HFF-Myc (cell line): ENCODE data around the gene PDS5B.
A peak's percentile ranks its signal among the peaks of the same experiment; 100 is the strongest.

Experiments used
- DNase-seq: peaks from one replicate; pipeline ENCODE4 v3.0.0-alpha.2; 2011; ENCODE audit warnings: low read depth; ENCODE audit errors: extremely low read depth
- H3K4me3 ChIP-seq: replicated peaks from 2 replicates; pipeline ENCODE4 v1.5.1; 2011; ENCODE audit warnings: low read depth, mild to moderate bottlenecking, control low read depth, low read length
- TF ChIP-seq, protein P1 (sequence below): IDR thresholded peaks from 2 replicates; pipeline ENCODE4 v1.5.1; 2012; ENCODE audit warnings: mild to moderate bottlenecking, low read depth, low read length, control low read depth; ENCODE audit errors: missing control alignments

PDS5B gene

DNA sequence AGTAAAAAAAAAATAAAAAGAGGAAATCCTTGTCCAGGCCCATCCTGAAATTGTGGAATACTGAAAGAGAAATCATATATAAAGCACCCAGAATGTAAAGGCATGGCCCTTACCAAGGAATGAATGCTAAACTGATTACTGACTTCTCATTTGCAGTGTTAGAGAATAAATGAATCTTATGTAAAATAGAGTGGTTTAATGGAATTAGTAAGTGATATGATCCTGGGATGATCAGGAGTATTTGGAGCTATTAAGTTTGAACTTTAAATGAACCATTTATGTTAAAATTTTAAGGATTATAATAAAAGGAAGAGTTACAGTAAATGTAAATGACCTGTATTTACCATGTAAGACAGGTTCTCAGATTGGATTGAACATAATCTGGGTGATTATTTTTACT is 75.4 kb downstream of the PDS5B start:
- TF ChIP-seq, protein P1, sequence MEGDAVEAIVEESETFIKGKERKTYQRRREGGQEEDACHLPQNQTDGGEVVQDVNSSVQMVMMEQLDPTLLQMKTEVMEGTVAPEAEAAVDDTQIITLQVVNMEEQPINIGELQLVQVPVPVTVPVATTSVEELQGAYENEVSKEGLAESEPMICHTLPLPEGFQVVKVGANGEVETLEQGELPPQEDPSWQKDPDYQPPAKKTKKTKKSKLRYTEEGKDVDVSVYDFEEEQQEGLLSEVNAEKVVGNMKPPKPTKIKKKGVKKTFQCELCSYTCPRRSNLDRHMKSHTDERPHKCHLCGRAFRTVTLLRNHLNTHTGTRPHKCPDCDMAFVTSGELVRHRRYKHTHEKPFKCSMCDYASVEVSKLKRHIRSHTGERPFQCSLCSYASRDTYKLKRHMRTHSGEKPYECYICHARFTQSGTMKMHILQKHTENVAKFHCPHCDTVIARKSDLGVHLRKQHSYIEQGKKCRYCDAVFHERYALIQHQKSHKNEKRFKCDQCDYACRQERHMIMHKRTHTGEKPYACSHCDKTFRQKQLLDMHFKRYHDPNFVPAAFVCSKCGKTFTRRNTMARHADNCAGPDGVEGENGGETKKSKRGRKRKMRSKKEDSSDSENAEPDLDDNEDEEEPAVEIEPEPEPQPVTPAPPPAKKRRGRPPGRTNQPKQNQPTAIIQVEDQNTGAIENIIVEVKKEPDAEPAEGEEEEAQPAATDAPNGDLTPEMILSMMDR, result no peak
- no peak for DNase-seq
- no peak overlapping the region for H3K4me3 ChIP-seq

DNA sequence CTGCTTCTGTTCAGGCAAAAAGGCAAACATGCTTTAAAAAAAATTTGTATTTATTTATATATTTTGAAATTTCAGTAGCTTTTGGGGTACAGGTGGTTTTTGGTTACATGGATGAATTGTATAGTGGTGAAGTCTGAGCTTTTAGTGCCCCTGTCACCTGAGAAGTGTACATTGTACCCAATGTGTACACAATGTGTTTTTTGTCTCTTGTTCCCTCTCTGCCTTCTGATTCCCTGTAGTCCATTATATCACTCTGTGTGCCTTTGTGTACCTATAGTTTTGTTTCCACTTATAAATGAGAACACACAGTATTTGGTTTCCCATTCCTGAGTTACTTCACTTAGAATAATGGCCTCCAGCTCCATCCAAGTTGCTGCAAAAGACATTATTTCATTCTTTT is 77.4 kb downstream of the PDS5B start:
- H3K4me3 ChIP-seq, result no peak overlapping the region
- no peak for DNase-seq

GRCh38 chr13:32666990-32667571 is 80.8 kb downstream of the PDS5B start:
- TF ChIP-seq, protein P1, result no peak
- no peak overlapping the region for H3K4me3 ChIP-seq

More for the DNA sequence above, 77.4 kb downstream of the PDS5B start:
- TF ChIP-seq, protein P1, result no peak

DNA sequence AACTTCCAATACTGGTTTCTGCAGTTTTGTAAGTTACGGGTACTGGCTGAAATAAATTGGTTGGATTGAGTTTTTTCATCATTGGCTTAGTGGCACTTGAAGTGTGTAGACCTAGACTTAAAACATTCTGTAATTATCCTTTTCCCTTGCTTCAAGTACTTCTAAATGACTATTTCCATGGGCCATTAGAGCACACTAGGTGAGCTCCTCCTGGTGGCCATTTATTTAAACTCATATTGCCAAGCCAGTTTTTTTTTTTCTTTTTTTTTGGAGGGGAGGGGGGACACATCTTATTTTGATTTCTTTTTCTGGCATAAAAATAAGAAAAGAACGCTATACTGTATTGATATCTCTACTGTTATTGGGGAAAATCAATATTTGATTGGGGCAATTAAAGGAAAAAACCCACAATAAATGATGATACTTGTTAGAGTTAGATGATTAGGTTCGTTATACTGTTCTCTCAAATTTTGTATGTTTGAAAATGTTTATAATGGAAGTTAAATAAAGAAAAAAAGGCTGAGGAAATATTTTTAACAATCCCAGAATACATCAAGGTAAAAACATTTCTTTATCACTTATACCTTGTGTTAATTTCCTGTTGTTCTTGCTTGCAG is 82.9 kb downstream of the PDS5B start:
- TF ChIP-seq, protein P1, result peak; percentile 58
- H3K4me3 ChIP-seq, result no peak overlapping the region
- DNase-seq, result peak; percentile 14

More at GRCh38 chr13:32666990-32667571, 80.8 kb downstream of the PDS5B start:
- no peak for DNase-seq

GRCh38 chr13:32674503-32674902 is 88.3 kb downstream of the PDS5B start:
- DNase-seq, result no peak
- H3K4me3 ChIP-seq, result no peak overlapping the region
- TF ChIP-seq, protein P1, result no peak

DNA sequence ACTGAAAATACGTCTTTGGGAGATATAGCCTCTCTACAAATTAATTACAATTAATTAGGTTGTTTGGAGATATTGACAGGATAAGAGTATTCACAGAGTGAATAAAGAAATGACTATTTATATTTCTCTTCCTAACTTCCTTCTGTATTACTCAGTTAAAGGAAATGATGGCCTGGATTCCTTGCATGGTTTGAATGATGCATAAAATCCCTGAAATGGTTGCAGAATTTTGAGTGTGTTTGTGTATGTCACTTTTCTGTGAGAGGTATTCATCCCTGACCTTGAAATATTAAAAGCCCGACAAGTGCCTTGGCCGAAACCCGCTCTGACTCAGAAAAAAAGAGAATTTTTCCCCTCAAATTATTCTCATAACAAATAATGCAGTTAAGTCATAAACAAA is 90.0 kb downstream of the PDS5B start:
- TF ChIP-seq, protein P1, result no peak

More for the DNA sequence above, 90.0 kb downstream of the PDS5B start:
- H3K4me3 ChIP-seq, result no peak overlapping the region
- DNase-seq, result no peak
